OCI-LY1 (cell line): ENCODE measurements around the gene KCNRG.

ENCODE experiments used
- H2AFZ ChIP-seq: fragments of 200-600 bp; sonication (generic), shearing (Covaris generic); 2 replicates; pipeline ENCODE4 v1.6.0; 2014; ENCODE audit warnings: antibody characterized with exemption, mild to moderate bottlenecking, low read length
- H3F3A ChIP-seq: fragments of 200-600 bp; sonication (generic), shearing (Covaris generic); 2 replicates; pipeline ENCODE4 v1.6.0; 2014; ENCODE audit warnings: mild to moderate bottlenecking, antibody characterized with exemption, low read length, moderate library complexity; ENCODE audit not compliant: insufficient read depth
- H3K27ac ChIP-seq: fragments of 200-600 bp; sonication (generic); 2 replicates; pipeline ENCODE4 v1.5.1; 2014; ENCODE audit warnings: low read length, mixed run types, mild to moderate bottlenecking, low read depth; ENCODE audit not compliant: poor library complexity, severe bottlenecking
- H3K27me3 ChIP-seq: fragments of 200-600 bp; sonication (generic); 2 replicates; pipeline ENCODE4 v1.6.0; 2014; ENCODE audit warnings: antibody characterized with exemption, mild to moderate bottlenecking, low read length, moderate library complexity; ENCODE audit not compliant: insufficient read depth
- H3K36me3 ChIP-seq: fragments of 200-600 bp; sonication (generic); 2 replicates; pipeline ENCODE4 v1.6.1; 2014; ENCODE audit warnings: mild to moderate bottlenecking, antibody characterized with exemption, low read length, moderate library complexity, mixed read lengths; ENCODE audit not compliant: insufficient read depth
- H3K4me1 ChIP-seq: fragments of 200-600 bp; sonication (generic); 2 replicates; pipeline ENCODE4 v1.5.1; 2014; ENCODE audit warnings: mild to moderate bottlenecking, low read length, moderate library complexity; ENCODE audit not compliant: insufficient read depth, severe bottlenecking
- H3K4me2 ChIP-seq: fragments of 200-600 bp; sonication (generic), shearing (Covaris generic); 2 replicates; pipeline ENCODE4 v1.6.1; 2014; ENCODE audit warnings: low read length
- H3K4me3 ChIP-seq: fragments of 200-600 bp; sonication (generic); 2 replicates; pipeline ENCODE4 v1.5.1; 2014; ENCODE audit warnings: low read length, low read depth, mild to moderate bottlenecking, mixed read lengths; ENCODE audit not compliant: poor library complexity, severe bottlenecking
- H3K79me2 ChIP-seq: fragments of 200-600 bp; shearing (Covaris generic); 2 replicates; pipeline ENCODE4 v1.6.1; 2016; ENCODE audit warnings: mixed run types, low read length, mixed read lengths; ENCODE audit not compliant: insufficient read depth
- H3K9ac ChIP-seq: fragments of 200-600 bp; sonication (generic), shearing (Covaris generic); 2 replicates; pipeline ENCODE4 v1.6.1; 2014; ENCODE audit warnings: mild to moderate bottlenecking, low read length, mixed read lengths
- H3K9me2 ChIP-seq: fragments of 200-600 bp; sonication (generic), shearing (Covaris generic); 2 replicates; pipeline ENCODE4 v1.6.1; 2014; ENCODE audit warnings: low read depth, mild to moderate bottlenecking, low read length, mixed read lengths
- H3K9me3 ChIP-seq: fragments of 200-600 bp; shearing (Covaris generic); 2 replicates; pipeline ENCODE4 v1.6.1; 2014; ENCODE audit warnings: low read length, mixed read lengths
- H4K20me1 ChIP-seq: fragments of 200-600 bp; sonication (generic), shearing (Covaris generic); 2 replicates; pipeline ENCODE4 v1.6.0; 2016; ENCODE audit warnings: mild to moderate bottlenecking, low read length; ENCODE audit not compliant: insufficient read depth
- EZH2 ChIP-seq: fragments of 200-600 bp; sonication (generic), shearing (Covaris generic); IDR thresholded peaks from 2 replicates; pipeline ENCODE4 v1.8.0; 2017; ENCODE audit warnings: borderline replicate concordance, mixed run types, mild to moderate bottlenecking, antibody characterized with exemption, low read length, moderate library complexity, mixed read lengths
- TF ChIP-seq, protein P1 (sequence below): fragments of 200-600 bp; sonication (generic), shearing (Covaris generic); IDR thresholded peaks from 2 replicates; pipeline ENCODE4 v1.5.1; 2017; ENCODE audit warnings: mild to moderate bottlenecking, antibody characterized with exemption, low read length, moderate library complexity, mixed read lengths

KCNRG gene

GRCh38 chr13:50037788-50038187 is 22.5 kb downstream of the KCNRG start:
- Histone ChIP-seq H3K9me2 (no peaks in the 10 kb centered on the region), H4K20me1 (no peaks in the 10 kb centered on the region), H3K27me3 (no peaks in the 10 kb centered on the region), H3K36me3 (peaks cover 39% of the 10 kb centered on the region), H3K27ac (no peak overlapping the region), H3F3A (no peaks in the 10 kb centered on the region; the same call in 1 of the 2 replicates), H3K9ac (no peak overlapping the region), H3K79me2 (no peaks in the 10 kb centered on the region), H2AFZ (no peak overlapping the region), H3K9me3 (no peaks in the 10 kb centered on the region), H3K4me1 (no peaks in the 10 kb centered on the region), H3K4me3 (no peak overlapping the region), H3K4me2 (no peak overlapping the region)
- TF ChIP-seq, protein P1, sequence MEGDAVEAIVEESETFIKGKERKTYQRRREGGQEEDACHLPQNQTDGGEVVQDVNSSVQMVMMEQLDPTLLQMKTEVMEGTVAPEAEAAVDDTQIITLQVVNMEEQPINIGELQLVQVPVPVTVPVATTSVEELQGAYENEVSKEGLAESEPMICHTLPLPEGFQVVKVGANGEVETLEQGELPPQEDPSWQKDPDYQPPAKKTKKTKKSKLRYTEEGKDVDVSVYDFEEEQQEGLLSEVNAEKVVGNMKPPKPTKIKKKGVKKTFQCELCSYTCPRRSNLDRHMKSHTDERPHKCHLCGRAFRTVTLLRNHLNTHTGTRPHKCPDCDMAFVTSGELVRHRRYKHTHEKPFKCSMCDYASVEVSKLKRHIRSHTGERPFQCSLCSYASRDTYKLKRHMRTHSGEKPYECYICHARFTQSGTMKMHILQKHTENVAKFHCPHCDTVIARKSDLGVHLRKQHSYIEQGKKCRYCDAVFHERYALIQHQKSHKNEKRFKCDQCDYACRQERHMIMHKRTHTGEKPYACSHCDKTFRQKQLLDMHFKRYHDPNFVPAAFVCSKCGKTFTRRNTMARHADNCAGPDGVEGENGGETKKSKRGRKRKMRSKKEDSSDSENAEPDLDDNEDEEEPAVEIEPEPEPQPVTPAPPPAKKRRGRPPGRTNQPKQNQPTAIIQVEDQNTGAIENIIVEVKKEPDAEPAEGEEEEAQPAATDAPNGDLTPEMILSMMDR: no peak
- TF ChIP-seq EZH2: no peak

DNA sequence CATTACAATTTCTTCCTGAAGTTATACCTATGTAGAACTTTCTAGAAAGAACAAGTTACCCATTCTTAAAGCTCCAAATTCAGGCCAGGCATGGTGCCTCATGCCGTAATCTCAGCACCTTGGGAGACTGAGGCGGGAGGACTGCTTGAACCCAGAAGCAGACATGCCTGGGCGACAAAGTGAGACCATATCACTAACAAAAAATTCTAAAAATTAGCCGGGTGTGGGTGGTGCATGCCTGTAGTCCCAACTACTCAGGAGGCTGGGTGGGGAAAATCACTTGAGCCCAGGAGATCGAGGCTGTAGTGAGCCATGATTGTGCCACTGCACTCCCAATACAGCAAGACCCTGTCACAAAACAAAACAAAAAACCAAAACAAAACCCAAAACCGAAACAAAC is 23.0 kb downstream of the KCNRG start:
- H3K27ac ChIP-seq: peak overlapping the region; percentile 13
- no peaks in the 10 kb centered on the region for H3K4me1 ChIP-seq
- no peaks in the 10 kb centered on the region for H3K9me2 ChIP-seq
- H3K79me2 ChIP-seq: no peaks in the 10 kb centered on the region
- no peak overlapping the region for H3K9ac ChIP-seq
- no peaks in the 10 kb centered on the region for H4K20me1 ChIP-seq
- peaks cover 43% of the 10 kb centered on the region for H3K36me3 ChIP-seq
- H3K9me3 ChIP-seq: no peaks in the 10 kb centered on the region
- no peak overlapping the region for H3K4me2 ChIP-seq
- no peak overlapping the region for H2AFZ ChIP-seq
- no peak overlapping the region for H3K4me3 ChIP-seq
- no peaks in the 10 kb centered on the region for H3K27me3 ChIP-seq
- no peaks in the 10 kb centered on the region; the same call in 1 of the 2 replicates for H3F3A ChIP-seq
- TF ChIP-seq EZH2: no peak
- TF ChIP-seq, protein P1: no peak

- Histone ChIP-seq H3K36me3 (peaks cover 81% of the 10 kb centered on the region), H3K4me3 (no peak overlapping the region), H3K4me1 (no peaks in the 10 kb centered on the region), H4K20me1 (no peaks in the 10 kb centered on the region), H3K9me2 (no peaks in the 10 kb centered on the region), H3K79me2 (peaks cover 29% of the 10 kb centered on the region), H3F3A (peaks cover 6% of the 10 kb centered on the region; the same call in 1 of the 2 replicates), H3K9ac (no peak overlapping the region), H3K4me2 (no peak overlapping the region), H3K27me3 (no peaks in the 10 kb centered on the region), H2AFZ (no peak overlapping the region), H3K27ac (no peak overlapping the region), H3K9me3 (no peaks in the 10 kb centered on the region)
- no peak for TF ChIP-seq EZH2
- TF ChIP-seq, protein P1: no peak
Observed at GRCh38 chr13:50052478-50052877, 37.2 kb downstream of the KCNRG start.
